Esophagus squamous epithelium (tissue), 5 donors: Measurements from ENCODE around the gene LFNG. TPM values are rescaled to one million over a fixed set of nuclear protein-coding genes. Genes with fewer than 3 reads are reported as not detected.

ENCODE experiments used
- DNase-seq: peaks from one replicate; lab custom pipeline; 2025; lab: John Stamatoyannopoulos, UW
- H3K27ac ChIP-seq, 4 donors: fragments of 200-600 bp; sonication (generic); one replicate each; pipeline ENCODE4 v1.5.1; 2016 to 2019; ENCODE audit warnings: mild to moderate bottlenecking in 1 of 4
- H3K27me3 ChIP-seq, 4 donors: fragments of 200-600 bp; sonication (generic); 1 replicate in 3 of 4; 2 replicates in 1 of 4; pipeline versions ENCODE4 v1.5.1 to v1.6.0; 2017 to 2021; ENCODE audit warnings: antibody characterized with exemption in 1 of 4
- H3K36me3 ChIP-seq, 3 donors: fragments of 200-600 bp; sonication (generic); one replicate each; pipeline ENCODE4 v1.5.1; 2016 to 2019
- H3K4me1 ChIP-seq, 3 donors: fragments of 200-600 bp; sonication (generic); one replicate each; pipeline ENCODE4 v1.5.1; 2017 to 2019
- H3K4me3 ChIP-seq, 4 donors: fragments of 200-600 bp; sonication (generic); 1 replicate in 3 of 4; 2 replicates in 1 of 4; pipeline ENCODE4 v1.5.1; 2016 to 2019; ENCODE audit warnings: mild to moderate bottlenecking in 2 of 4, moderate library complexity in 1 of 4
- H3K9me3 ChIP-seq, 3 donors: fragments of 200-600 bp; sonication (generic); one replicate each; pipeline ENCODE4 v1.5.1; 2016 to 2019
- POLR2A ChIP-seq, 4 donors: fragments of 450-650 bp; IDR thresholded peaks; one replicate each; pipeline ENCODE4 v1.6.1; 2017; ENCODE audit warnings: antibody characterized with exemption in 4 of 4, mild to moderate bottlenecking in 4 of 4, moderate library complexity in 3 of 4
- WGBS, 2 donors: methylation state at CpG; one replicate each; pipeline ENCODE4 v1.1.5; 2018; 5-methylcytosine and 5-hydroxymethylcytosine counted together
- intact Hi-C: fragments of 100-400 bp; cut with DNase I; formaldehyde crosslinking; loops from one replicate; pipeline ENCODE4 v1.15.0; 2022
- total RNA-seq, 4 donors: library from RNA; depleted of rRNA; stranded (reverse); fragments of >200 nt; gene quantifications; one replicate each; pipeline ENCODE4 v1.1.0, GENCODE V29; 2016
- TF ChIP-seq, protein P1 (sequence below), 6 experiments: fragments of 450-650 bp in 4 of 6; fragments of 200-600 bp in 2 of 6; sonication (generic) in 2 of 6; IDR thresholded peaks; one replicate each; pipeline ENCODE4 v1.5.1; 2016 to 2019; ENCODE audit warnings: antibody characterized with exemption in 6 of 6, mild to moderate bottlenecking in 4 of 6, moderate library complexity in 4 of 6
- donor health status: DM: yes; HTN: yes; CAD: no.

LFNG gene
- total RNA-seq, 4 donors from 2014 or later = 6.1 to 17.2 (median 11.9) TPM

DNA sequence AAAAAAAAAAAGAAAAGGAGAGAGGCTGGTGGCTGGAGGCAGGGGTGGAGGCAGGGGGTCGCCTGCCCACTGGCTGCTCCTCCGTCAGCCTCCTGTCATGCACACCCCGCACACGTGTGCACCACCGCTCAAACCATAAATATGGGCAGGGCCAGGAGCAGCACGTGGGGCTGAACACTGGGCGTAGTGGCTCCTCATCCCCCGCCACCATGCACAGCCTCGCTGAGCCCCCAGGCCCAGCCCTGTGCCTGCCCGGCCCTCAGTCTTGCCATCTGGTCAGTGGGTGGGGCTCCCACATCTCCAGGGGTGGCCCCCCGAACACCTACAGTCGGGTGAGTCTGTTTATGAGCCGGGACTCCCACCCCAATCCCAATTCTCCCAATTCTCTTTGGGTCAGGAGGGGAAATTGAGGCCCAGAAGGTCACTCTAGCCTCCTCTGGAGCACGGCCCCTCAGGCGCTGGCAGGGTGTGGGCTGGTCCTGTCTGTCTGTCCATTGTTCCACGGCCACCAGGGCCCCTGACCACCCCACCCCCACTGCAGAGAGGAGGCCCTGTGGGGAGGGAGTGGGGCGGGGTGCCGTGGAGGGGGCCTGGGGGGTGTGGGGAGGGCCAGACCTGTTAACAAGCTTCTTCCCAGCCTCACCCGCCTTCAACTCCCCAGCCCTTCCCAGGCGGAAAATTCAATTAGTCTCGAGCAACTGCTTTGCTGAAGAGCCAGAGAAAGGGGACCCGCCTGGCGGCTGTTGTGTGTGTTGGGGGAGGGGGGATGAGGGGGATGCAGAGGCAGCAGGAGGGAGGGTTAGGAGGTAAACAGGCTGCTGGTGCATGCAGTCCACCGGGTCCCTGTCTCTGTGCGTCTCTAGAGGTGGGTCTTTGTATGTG, 23.9 kb upstream of the LFNG start:
- TF ChIP-seq, protein P1, sequence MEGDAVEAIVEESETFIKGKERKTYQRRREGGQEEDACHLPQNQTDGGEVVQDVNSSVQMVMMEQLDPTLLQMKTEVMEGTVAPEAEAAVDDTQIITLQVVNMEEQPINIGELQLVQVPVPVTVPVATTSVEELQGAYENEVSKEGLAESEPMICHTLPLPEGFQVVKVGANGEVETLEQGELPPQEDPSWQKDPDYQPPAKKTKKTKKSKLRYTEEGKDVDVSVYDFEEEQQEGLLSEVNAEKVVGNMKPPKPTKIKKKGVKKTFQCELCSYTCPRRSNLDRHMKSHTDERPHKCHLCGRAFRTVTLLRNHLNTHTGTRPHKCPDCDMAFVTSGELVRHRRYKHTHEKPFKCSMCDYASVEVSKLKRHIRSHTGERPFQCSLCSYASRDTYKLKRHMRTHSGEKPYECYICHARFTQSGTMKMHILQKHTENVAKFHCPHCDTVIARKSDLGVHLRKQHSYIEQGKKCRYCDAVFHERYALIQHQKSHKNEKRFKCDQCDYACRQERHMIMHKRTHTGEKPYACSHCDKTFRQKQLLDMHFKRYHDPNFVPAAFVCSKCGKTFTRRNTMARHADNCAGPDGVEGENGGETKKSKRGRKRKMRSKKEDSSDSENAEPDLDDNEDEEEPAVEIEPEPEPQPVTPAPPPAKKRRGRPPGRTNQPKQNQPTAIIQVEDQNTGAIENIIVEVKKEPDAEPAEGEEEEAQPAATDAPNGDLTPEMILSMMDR (IDR thresholded peaks at IDR 0.05) = no peak
- TF ChIP-seq POLR2A (IDR thresholded peaks at IDR 0.05) = no peak
- no peaks in the 10 kb centered on the region for H3K36me3 ChIP-seq
- H3K4me1 ChIP-seq = peaks cover 0 to 26% (median 18%) of the 10 kb centered on the region in 3 donors
- WGBS, 2 donors = 70 to 86% methylated on average over 9 to 12 of the region's 25 CpGs
- no peak overlapping the region for H3K27ac ChIP-seq
- intact Hi-C loops = no loop called here
- H3K27me3 ChIP-seq = peaks cover 0 to 69% (median 0%) of the 10 kb centered on the region in 4 donors
- H3K4me3 ChIP-seq = no peak overlapping the region
- H3K9me3 ChIP-seq = no peaks in the 10 kb centered on the region
- no peak for DNase-seq

DNA sequence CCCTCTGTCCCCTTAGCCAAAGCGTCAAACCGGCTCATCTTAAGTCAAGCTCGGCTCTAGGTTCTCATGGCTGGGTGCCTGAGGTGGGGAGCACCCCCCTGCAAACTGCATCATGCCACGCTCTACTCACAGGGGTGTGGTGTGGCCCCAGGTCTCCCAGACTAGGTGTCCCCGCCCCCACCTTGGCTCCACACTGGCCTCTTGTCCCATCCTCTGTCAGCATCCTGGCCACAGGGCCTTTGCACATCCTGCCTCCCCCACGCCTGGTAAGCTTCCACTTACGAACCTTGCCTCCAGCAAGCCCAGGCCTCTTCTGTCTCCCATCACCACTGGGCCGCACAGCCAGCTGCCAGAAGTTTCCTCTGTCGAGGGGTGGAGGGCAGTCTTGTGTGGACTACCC, 23.2 kb upstream of the LFNG start:
- Histone ChIP-seq H3K27me3 (peaks cover 0 to 72% (median 0%) of the 10 kb centered on the region in 4 donors), H3K9me3 (no peaks in the 10 kb centered on the region), H3K4me3 (no peak overlapping the region), H3K36me3 (no peaks in the 10 kb centered on the region), H3K4me1 (peaks cover 0 to 26% (median 18%) of the 10 kb centered on the region in 3 donors), H3K27ac (no peak overlapping the region)
- DNase-seq = no peak
- 83 to 92% methylated on average over 9 of the region's 9 CpGs for WGBS, 2 donors
- intact Hi-C loops = no loop called here
- TF ChIP-seq POLR2A (IDR thresholded peaks at IDR 0.05) = no peak
- TF ChIP-seq, protein P1 (IDR thresholded peaks at IDR 0.05) = no peak

DNA sequence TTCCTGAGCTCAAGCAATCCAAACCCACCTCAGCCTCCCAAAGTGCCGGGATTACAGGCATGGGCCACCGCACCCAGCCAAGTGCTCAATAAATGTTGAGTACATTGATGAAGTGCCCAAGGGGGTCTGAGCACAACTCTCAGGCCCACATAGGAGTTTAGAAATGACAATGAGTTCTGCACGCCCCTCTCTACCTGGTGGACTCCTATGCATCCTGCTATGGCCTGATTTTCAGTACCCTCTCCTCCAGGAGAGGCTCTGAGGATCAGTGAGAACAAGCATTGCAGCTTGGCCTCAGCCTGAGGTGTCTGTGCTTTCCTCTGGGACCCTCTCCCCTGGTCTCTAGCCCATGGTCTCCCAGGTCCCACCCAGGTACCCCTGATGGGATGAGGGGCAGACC, 22.5 kb upstream of the LFNG start:
- Histone ChIP-seq H3K4me3 (no peak overlapping the region), H3K9me3 (no peaks in the 10 kb centered on the region), H3K27ac (no peak overlapping the region), H3K36me3 (no peaks in the 10 kb centered on the region), H3K27me3 (peaks cover 0 to 78% (median 0%) of the 10 kb centered on the region in 4 donors), H3K4me1 (peaks cover 0 to 26% (median 18%) of the 10 kb centered on the region in 3 donors)
- intact Hi-C loops = no loop called here
- TF ChIP-seq POLR2A (IDR thresholded peaks at IDR 0.05) = no peak
- TF ChIP-seq, protein P1 (IDR thresholded peaks at IDR 0.05) = no peak
- no peak for DNase-seq
- 88% methylated on average over 1 of the region's 3 CpGs; no CpG with 5 or more reads in 1 of the 2 donors for WGBS, 2 donors

DNA sequence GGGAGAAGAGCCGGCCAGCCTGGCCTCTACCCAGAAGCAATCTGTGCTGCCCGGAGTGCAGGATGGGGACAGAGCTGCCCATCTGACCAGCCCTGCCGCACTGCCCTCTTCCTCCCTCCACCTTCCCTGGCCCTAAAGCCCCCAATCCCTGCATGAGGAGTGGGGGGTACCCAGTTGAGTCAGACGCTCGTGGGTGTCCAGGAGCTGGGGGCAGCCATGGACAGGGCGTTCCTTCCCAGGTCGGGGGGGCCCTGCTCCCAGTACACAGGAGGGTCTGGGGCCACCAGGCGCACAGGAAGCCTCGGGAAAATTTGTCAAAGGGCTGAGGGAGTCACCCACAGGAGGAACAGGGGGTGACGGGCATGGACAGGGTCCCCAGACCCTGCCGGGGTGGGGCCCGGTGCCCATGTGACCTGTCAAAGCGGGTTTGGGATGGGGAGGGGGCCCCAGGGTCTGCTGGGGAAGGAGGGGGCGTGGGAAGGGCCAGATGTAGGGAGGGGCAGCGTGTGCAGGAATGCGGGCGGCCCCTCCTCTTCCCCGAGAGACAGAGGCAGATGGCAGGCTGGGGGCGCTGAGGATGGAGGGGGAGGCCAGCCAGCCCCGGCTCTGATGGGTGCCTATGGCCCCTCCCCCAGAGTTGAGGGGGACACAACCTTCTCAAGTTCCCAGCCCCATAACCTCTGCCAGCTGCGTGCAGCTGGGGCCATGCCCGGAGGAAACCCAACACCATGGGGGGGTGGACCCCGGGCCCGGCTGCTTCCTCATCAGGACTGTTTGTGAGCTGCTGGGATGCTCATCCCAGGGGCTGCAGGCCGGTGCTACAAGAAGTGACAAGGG, 21.9 kb upstream of the LFNG start:
- TF ChIP-seq POLR2A (IDR thresholded peaks at IDR 0.05) = no peak
- TF ChIP-seq, protein P1 (IDR thresholded peaks at IDR 0.05) = no peak
- Histone ChIP-seq H3K36me3 (no peaks in the 10 kb centered on the region), H3K4me3 (no peak overlapping the region), H3K27me3 (peaks cover 0 to 84% (median 0%) of the 10 kb centered on the region in 4 donors), H3K4me1 (peaks cover 0 to 26% (median 18%) of the 10 kb centered on the region in 3 donors), H3K9me3 (no peaks in the 10 kb centered on the region), H3K27ac (no peak overlapping the region)
- no peak for DNase-seq
- intact Hi-C loops = no loop called here
- whole genome bisulfite sequencing, 2 donors = 32 to 50% methylated on average over 6 to 10 of the region's 25 CpGs
